Ammon's horn (tissue), 1 donor: ENCODE measurements around the gene OLA1.

Experiments
- DNase-seq: peaks from one replicate; pipeline ENCODE4 v3.0.0-alpha.2; 2016; ENCODE audit warnings: low spot score

The OLA1 gene

GRCh38 chr2:174035117-174035635 lies 213.2 kb downstream of the OLA1 start:
- DNase-seq: no peak

GRCh38 chr2:174033163-174033550 lies 215.2 kb downstream of the OLA1 start:
- no peak for DNase-seq

GRCh38 chr2:174031226-174031625 lies 217.1 kb downstream of the OLA1 start:
- no peak for DNase-seq

GRCh38 chr2:174028935-174029334 lies 219.4 kb downstream of the OLA1 start:
- no peak for DNase-seq

- no peak for DNase-seq
Observed at GRCh38 chr2:174027956-174028355, 220.4 kb downstream of the OLA1 start.

GRCh38 chr2:174026122-174026845 lies 222.0 kb downstream of the OLA1 start:
- DNase-seq: no peak

GRCh38 chr2:174025271-174026121 lies 222.8 kb downstream of the OLA1 start:
- peak; percentile 54 for DNase-seq

- no peak for DNase-seq
Observed at GRCh38 chr2:174024524-174025270, 223.6 kb downstream of the OLA1 start.

GRCh38 chr2:174023591-174024523 lies 224.5 kb downstream of the OLA1 start:
- no peak for DNase-seq
